ENCODE data around the gene IFNA7.
"Not testable (repeated sequence)": the region's sequence is repeated elsewhere in the genome, so short reads cannot be mapped to it uniquely, and the experiment has no call there.

Gene IFNA7

DNA sequence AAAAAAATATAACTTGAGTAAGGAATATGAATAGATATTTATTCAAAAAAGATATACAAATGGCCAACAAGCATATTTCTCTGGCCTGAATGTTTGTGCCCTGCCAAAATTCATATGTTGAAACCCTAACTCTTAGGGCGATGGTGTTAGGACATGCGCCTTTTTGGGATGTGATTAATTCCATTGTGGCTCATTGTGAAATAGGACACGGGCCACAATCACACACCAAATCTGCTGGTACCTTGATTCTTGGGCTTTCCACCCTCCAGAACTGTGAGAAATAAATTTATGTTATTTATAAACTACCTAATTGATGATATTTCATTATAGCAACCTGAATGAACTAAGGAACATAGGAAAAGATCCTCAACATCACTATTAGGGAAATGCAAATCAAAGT is 29.8 kb downstream of the IFNA7 start:
- no peak for DNase-seq (ENCODE audit: low read depth)
- no peaks in the 10 kb centered on the region for H3K9me3 ChIP-seq (ENCODE audit: control insufficient read depth, low read length)
- no peak overlapping the region for H3K4me3 ChIP-seq (ENCODE audit: low read length)
- no peaks in the 10 kb centered on the region for H3K36me3 ChIP-seq (ENCODE audit: control insufficient read depth, insufficient read depth, low read length, severe bottlenecking)
- H3K9ac ChIP-seq (ENCODE audit: low read length) = no peak overlapping the region
- no peaks in the 10 kb centered on the region for H3K27me3 ChIP-seq (replicated peaks; ENCODE audit: control insufficient read depth, insufficient read depth, low read length)
- H3K4me1 ChIP-seq (ENCODE audit: control insufficient read depth, insufficient read depth, low read length) = no peaks in the 10 kb centered on the region

DNA sequence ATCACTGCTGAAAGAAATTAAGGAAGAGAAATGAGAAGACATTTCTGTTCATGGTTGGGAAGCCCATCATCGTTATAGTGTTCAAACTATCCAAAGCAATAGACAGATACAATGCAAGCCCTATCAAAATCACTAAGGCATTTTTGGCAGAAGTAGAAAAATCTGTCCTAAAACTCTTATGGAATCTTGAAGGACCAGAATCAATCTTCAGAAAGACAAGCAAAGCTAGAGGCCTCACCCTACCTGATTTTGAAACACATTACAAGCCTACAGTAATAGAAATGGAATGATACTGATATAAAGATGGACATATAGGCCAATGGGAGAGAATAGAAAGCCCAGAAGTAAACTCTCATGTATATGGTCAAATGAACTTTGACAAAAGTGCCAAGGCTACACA is 30.7 kb downstream of the IFNA7 start:
- DNase-seq (ENCODE audit: low read depth) = no peak
- Histone ChIP-seq H3K4me1 (ENCODE audit: control insufficient read depth, insufficient read depth, low read length) (no peaks in the 10 kb centered on the region), H3K36me3 (ENCODE audit: control insufficient read depth, insufficient read depth, low read length, severe bottlenecking) (no peaks in the 10 kb centered on the region), H3K9me3 (ENCODE audit: control insufficient read depth, low read length) (no peaks in the 10 kb centered on the region), H3K27me3 (replicated peaks; ENCODE audit: control insufficient read depth, insufficient read depth, low read length) (no peaks in the 10 kb centered on the region), H3K9ac (ENCODE audit: low read length) (no peak overlapping the region), H3K4me3 (ENCODE audit: low read length) (no peak overlapping the region)

DNA sequence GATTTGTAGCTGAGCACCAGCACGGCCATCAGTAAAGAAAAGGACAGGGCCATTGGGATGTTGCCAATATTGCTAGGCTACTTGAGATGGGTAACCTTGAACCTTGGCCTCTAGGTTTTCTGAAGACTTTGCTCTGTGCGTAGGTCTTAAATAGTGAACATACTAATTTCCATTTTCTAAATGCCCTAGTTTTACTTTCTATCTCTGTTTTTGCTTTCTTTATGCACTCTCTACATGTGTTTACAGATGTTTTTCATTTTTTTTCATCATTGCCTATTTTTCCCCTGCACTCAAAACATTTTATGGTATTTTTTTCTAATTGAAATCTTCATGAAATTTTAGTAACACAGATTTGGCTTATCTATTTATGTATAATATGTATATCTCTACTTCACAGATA is 35.4 kb downstream of the IFNA7 start, which contains the start of gene IFNA21:
IFNA21 (minus strand) TSS at position 101 of the 400 bp plus-strand sequence; CDS start at position 53, 48 bp downstream.
- H3K9me3 ChIP-seq (ENCODE audit: control insufficient read depth, low read length); H3K4me1 ChIP-seq (ENCODE audit: control insufficient read depth, insufficient read depth, low read length); DNase-seq (ENCODE audit: low read depth); H3K9ac ChIP-seq (ENCODE audit: low read length); H3K27me3 ChIP-seq (replicated peaks; ENCODE audit: control insufficient read depth, insufficient read depth, low read length); H3K4me3 ChIP-seq (ENCODE audit: low read length); H3K36me3 ChIP-seq (ENCODE audit: control insufficient read depth, insufficient read depth, low read length, severe bottlenecking): not testable (repeated sequence)

DNA sequence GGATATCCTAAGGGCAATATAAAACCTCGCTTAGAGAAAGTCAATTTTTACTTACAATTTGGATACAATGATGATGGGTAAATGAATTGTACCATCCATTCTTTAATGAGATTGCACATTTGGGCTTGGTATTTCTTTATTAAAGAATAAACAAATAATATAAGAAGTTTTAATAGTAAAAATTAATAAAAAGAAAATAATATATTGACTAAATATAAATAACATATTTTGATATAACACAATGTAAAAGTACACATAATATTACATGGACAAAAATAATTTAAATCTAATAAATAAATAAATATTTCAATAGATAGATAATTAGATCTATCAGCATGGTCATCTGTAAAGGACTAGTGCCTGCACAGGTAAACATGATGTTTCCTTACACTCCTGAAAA is 36.5 kb downstream of the IFNA7 start:
- H3K9ac ChIP-seq (ENCODE audit: low read length) = no peak overlapping the region
- no peaks in the 10 kb centered on the region for H3K4me1 ChIP-seq (ENCODE audit: control insufficient read depth, insufficient read depth, low read length)
- no peak overlapping the region for H3K4me3 ChIP-seq (ENCODE audit: low read length)
- H3K9me3 ChIP-seq (ENCODE audit: control insufficient read depth, low read length) = no peaks in the 10 kb centered on the region
- no peak for DNase-seq (ENCODE audit: low read depth)
- no peaks in the 10 kb centered on the region for H3K27me3 ChIP-seq (replicated peaks; ENCODE audit: control insufficient read depth, insufficient read depth, low read length)
- H3K36me3 ChIP-seq (ENCODE audit: control insufficient read depth, insufficient read depth, low read length, severe bottlenecking) = no peaks in the 10 kb centered on the region

DNA sequence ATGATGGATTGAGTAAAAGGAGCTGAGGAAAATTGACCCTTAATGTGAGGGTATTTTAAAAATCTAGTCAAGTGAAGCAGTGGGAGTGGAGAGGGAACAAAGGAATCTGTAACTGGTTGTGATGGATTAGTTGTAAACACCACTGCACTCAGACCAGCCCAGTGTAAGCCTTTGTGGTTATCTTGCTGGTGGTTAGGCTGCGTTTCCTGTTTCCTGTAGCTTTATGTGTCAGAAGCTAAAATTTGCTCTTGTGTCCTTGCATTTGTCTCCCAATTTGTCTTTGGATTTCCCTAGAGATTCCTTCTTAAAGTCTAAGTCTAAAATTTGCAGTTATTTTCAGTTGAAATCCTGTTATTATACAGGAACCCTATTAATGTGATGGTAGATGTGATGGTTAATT is 41.8 kb downstream of the IFNA7 start:
- H3K4me3 ChIP-seq (ENCODE audit: low read length) = no peak overlapping the region
- H3K9ac ChIP-seq (ENCODE audit: low read length) = no peak overlapping the region
- no peak for DNase-seq (ENCODE audit: low read depth)
- no peaks in the 10 kb centered on the region for H3K9me3 ChIP-seq (ENCODE audit: control insufficient read depth, low read length)
- no peaks in the 10 kb centered on the region for H3K4me1 ChIP-seq (ENCODE audit: control insufficient read depth, insufficient read depth, low read length)
- H3K36me3 ChIP-seq (ENCODE audit: control insufficient read depth, insufficient read depth, low read length, severe bottlenecking) = no peaks in the 10 kb centered on the region
- no peaks in the 10 kb centered on the region for H3K27me3 ChIP-seq (replicated peaks; ENCODE audit: control insufficient read depth, insufficient read depth, low read length)

DNA sequence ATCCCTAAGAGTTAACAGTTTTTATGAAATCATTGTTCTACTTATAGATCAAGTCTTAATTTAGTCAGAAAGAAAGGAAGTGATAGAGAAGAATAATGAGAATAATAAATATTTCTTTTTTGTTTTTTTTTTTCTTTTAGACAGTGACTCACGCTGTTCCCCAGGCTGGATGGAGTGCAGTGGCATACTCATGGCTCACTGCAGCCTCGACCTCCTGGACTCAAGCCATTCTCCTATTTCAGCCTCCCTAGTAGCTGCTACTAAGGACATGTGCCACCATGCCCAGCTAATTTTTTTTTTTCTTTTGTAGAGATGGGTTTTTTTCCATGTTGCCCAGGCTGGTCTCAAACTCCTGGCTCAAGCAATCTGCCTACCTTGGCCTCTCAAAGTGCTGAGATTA is 46.5 kb downstream of the IFNA7 start:
- Histone ChIP-seq H3K9ac (ENCODE audit: low read length) (no peak overlapping the region), H3K27me3 (replicated peaks; ENCODE audit: control insufficient read depth, insufficient read depth, low read length) (no peaks in the 10 kb centered on the region), H3K9me3 (ENCODE audit: control insufficient read depth, low read length) (no peaks in the 10 kb centered on the region), H3K4me1 (ENCODE audit: control insufficient read depth, insufficient read depth, low read length) (peaks cover 13% of the 10 kb centered on the region), H3K36me3 (ENCODE audit: control insufficient read depth, insufficient read depth, low read length, severe bottlenecking) (no peaks in the 10 kb centered on the region), H3K4me3 (ENCODE audit: low read length) (no peak overlapping the region)
- DNase-seq (ENCODE audit: low read depth) = no peak

DNA sequence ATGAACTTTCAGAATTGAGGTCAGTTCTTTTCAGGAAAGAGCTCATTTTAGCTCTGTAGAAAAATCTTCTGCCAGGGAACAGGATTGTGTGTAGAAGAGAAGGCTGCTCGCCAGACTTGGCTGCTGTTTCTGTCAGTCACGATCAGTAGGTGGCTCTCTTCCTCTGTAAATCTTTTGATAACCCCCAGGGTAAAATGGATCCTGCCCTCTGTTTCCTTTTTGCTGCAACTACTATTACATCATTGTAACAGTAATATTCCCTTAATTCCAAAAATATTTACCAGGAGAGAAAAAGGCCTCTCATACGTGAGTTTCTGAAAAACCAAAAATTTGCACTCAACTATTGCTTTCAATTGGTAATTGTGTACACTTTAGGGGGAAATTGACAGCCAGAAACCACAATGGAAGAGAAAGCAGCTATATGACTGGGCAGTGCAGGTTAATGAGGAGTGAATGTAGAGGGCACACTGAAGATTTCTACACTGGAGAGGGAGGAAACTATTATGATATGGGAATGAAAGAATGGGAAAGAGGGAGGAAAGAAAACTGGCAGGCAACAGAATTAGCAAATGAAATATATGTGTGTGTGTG is 47.9 kb downstream of the IFNA7 start:
- Histone ChIP-seq H3K27me3 (replicated peaks; ENCODE audit: control insufficient read depth, insufficient read depth, low read length) (no peaks in the 10 kb centered on the region), H3K4me1 (ENCODE audit: control insufficient read depth, insufficient read depth, low read length) (peaks cover 13% of the 10 kb centered on the region), H3K9ac (ENCODE audit: low read length) (peak overlapping the region; percentile 33), H3K4me3 (ENCODE audit: low read length) (peak overlapping the region; percentile 58), H3K36me3 (ENCODE audit: control insufficient read depth, insufficient read depth, low read length, severe bottlenecking) (no peaks in the 10 kb centered on the region), H3K9me3 (ENCODE audit: control insufficient read depth, low read length) (no peaks in the 10 kb centered on the region)
- DNase-seq (ENCODE audit: low read depth) = peak; percentile 17

DNA sequence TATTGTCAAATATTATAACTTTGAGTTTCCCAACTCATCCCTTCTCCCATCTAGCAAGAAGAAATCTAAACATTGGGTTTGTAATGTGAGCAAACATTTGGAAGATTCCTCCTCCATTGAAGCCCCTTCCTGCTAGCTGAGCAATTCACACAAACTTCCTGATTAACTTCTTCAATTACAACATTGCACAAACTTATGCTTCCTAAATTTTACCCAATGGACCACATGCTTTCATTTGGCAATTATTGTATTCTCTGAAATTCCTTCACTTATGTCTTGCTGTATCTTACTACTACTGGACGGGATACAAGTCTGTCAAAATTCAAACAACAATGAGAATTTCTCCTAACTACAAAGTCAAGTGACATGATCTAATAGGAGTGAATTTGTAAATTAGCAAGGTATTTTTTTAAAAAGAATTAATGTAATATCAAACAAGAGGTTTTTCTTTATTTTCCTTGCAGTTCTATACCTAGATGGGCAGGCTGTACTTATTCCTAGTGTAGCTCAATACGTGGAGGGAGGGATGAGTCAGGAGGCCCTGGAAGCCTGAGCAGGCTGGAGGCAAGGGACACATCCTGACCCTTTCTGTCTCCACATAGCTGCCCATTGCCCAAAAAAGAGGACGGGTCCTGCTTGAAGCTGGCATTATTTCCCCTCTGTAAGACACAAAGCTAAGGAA is 48.5 kb downstream of the IFNA7 start:
- peaks cover 2% of the 10 kb centered on the region for H3K9me3 ChIP-seq (ENCODE audit: control insufficient read depth, low read length)
- peaks cover 13% of the 10 kb centered on the region for H3K4me1 ChIP-seq (ENCODE audit: control insufficient read depth, insufficient read depth, low read length)
- peak; percentile 9 for DNase-seq (ENCODE audit: low read depth)
- H3K4me3 ChIP-seq (ENCODE audit: low read length) = peak overlapping the region; percentile 58
- no peak overlapping the region for H3K9ac ChIP-seq (ENCODE audit: low read length)
- H3K36me3 ChIP-seq (ENCODE audit: control insufficient read depth, insufficient read depth, low read length, severe bottlenecking) = no peaks in the 10 kb centered on the region
- H3K27me3 ChIP-seq (replicated peaks; ENCODE audit: control insufficient read depth, insufficient read depth, low read length) = no peaks in the 10 kb centered on the region
